KMS-11 (cell line): ENCODE data around the gene CEND1.

Source experiments
- H2AFZ ChIP-seq: fragments of 200-600 bp; sonication (generic); 2 replicates; pipeline ENCODE4 v1.6.1; 2016; ENCODE audit warnings: antibody characterized with exemption, mixed run types, low read depth
- H3K27ac ChIP-seq: fragments of 200-600 bp; sonication (generic); 2 replicates; pipeline ENCODE4 v1.6.1; 2016; ENCODE audit warnings: mild to moderate bottlenecking, mixed run types
- H3K27me3 ChIP-seq: fragments of 200-600 bp; sonication (generic); 2 replicates; pipeline ENCODE4 v1.6.1; 2017; ENCODE audit warnings: mild to moderate bottlenecking, low read depth, mixed run types, moderate library complexity; ENCODE audit not compliant: insufficient read depth
- H3K36me3 ChIP-seq: fragments of 200-600 bp; sonication (generic); 2 replicates; pipeline ENCODE4 v1.6.1; 2017; ENCODE audit warnings: mild to moderate bottlenecking, mixed run types; ENCODE audit not compliant: insufficient read depth
- H3K4me1 ChIP-seq: fragments of 200-600 bp; sonication (generic); 2 replicates; pipeline ENCODE4 v1.6.1; 2016; ENCODE audit warnings: mild to moderate bottlenecking, low read depth, mixed run types; ENCODE audit not compliant: poor library complexity, severe bottlenecking
- H3K4me2 ChIP-seq: fragments of 200-600 bp; sonication (generic); 2 replicates; pipeline ENCODE4 v1.7.0; 2016; ENCODE audit warnings: mild to moderate bottlenecking, mixed run types
- H3K4me3 ChIP-seq: fragments of 200-600 bp; sonication (generic); IDR thresholded peaks from 2 replicates; pipeline ENCODE4 v1.6.1; 2017; ENCODE audit warnings: low read depth, low read length, mixed read lengths; ENCODE audit not compliant: insufficient read depth
- H3K79me2 ChIP-seq: fragments of 200-600 bp; sonication (generic); 2 replicates; pipeline ENCODE4 v1.6.1; 2016; ENCODE audit warnings: low read depth, mixed run types; ENCODE audit not compliant: insufficient read depth
- H3K9ac ChIP-seq: fragments of 200-600 bp; sonication (generic); 2 replicates; pipeline ENCODE4 v1.6.1; 2016; ENCODE audit warnings: mild to moderate bottlenecking, mixed run types
- H4K20me1 ChIP-seq: fragments of 200-600 bp; sonication (generic); 2 replicates; pipeline ENCODE4 v1.6.1; 2016; ENCODE audit warnings: mild to moderate bottlenecking, mixed run types; ENCODE audit not compliant: insufficient read depth
- CTCF ChIP-seq: fragments of 200-600 bp; sonication (generic); conservative IDR thresholded peaks from 2 replicates; pipeline ENCODE4 v1.6.1; 2017; ENCODE audit warnings: low read depth, mild to moderate bottlenecking, antibody characterized with exemption, low read length, moderate library complexity, mixed read lengths

CEND1 gene

DNA sequence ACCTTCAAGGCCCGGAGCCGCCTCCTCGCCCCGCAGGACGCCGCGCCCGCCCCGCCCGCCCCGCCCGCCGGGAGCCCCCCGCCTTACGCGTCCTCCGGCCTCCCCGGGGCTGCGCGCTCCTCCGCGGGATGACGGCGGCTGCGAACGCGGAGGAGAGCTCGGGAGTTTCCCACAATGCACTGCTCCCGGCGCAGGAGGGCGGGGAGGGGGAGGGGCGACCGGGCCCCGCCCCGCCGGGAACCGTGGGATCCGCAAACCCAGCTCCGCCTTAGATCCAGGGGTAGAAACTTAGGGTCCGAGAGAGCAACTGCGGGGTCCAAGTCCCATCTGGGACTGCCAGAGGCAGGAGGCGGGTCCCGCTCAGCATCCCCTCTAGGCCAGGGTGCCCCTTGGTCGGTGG lies at the start of gene CEND1:
Gene CEND1 (minus strand): TSS at position 148 of the 400 bp plus-strand sequence. CDS start 1,514 bp downstream, outside the sequence.
- no peak within 1 kb of the TSS; the same call in 1 of the 2 replicates for H3K27ac ChIP-seq

DNA sequence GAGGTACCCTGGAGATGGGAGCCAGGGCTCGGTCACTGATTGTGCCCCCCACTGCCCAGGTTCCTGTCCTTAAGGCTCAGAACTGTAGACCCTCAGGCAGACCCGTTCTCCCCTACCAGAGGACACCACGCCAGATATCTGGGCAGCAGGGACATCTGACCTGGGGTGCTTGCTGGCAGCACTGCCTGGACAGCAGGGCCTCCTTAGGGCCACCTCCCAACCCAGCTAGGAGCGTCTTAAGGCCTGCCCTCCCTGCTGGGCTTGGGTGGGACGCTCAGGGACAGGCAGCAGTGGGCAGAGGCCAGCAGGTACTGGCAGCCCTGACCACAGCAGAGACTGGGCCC lies 49.4 kb upstream of the CEND1 start:
- Histone ChIP-seq H3K27me3 (no peaks in the 10 kb centered on the region), H2AFZ (no peak overlapping the region), H3K9ac (no peak overlapping the region), H3K27ac (no peak overlapping the region), H3K4me2 (no peak overlapping the region), H3K36me3 (no peaks in the 10 kb centered on the region), H4K20me1 (0 out of 2 replicates have a peak, but pooled peaks cover 6% of the 10 kb centered on the region), H3K4me1 (peaks cover 15% of the 10 kb centered on the region), H3K79me2 (peaks cover 17% of the 10 kb centered on the region), H3K4me3 (no peak overlapping the region)
- no peak for TF ChIP-seq CTCF

More for the DNA sequence above, at the start of gene CEND1:
- no peaks in the 10 kb centered on the region for H3K36me3 ChIP-seq
- no peaks in the 10 kb centered on the region for H4K20me1 ChIP-seq
- peak within 1 kb of the TSS; percentile 32; the same call in 1 of the 2 replicates for H3K9ac ChIP-seq
- no peak for TF ChIP-seq CTCF
- no peaks in the 10 kb centered on the region for H3K79me2 ChIP-seq
- no peak within 1 kb of the TSS for H2AFZ ChIP-seq
- H3K4me3 ChIP-seq = no peak within 1 kb of the TSS
- no peaks in the 10 kb centered on the region for H3K27me3 ChIP-seq
- H3K4me1 ChIP-seq = peaks cover 12% of the 10 kb centered on the region
- H3K4me2 ChIP-seq = peak within 1 kb of the TSS; percentile 84; the same call in 1 of the 2 replicates

GRCh38 chr11:838441-839279 lies 48.8 kb upstream of the CEND1 start:
- no peaks in the 10 kb centered on the region for H3K36me3 ChIP-seq
- no peak overlapping the region for H3K4me2 ChIP-seq
- peaks cover 14% of the 10 kb centered on the region for H3K4me1 ChIP-seq
- no peaks in the 10 kb centered on the region for H3K27me3 ChIP-seq
- TF ChIP-seq CTCF = no peak
- H2AFZ ChIP-seq = no peak overlapping the region
- H3K27ac ChIP-seq = no peak overlapping the region
- no peak overlapping the region for H3K9ac ChIP-seq
- H4K20me1 ChIP-seq = 0 out of 2 replicates have a peak, but pooled peaks cover 6% of the 10 kb centered on the region
- peaks cover 17% of the 10 kb centered on the region for H3K79me2 ChIP-seq
- no peak overlapping the region for H3K4me3 ChIP-seq

GRCh38 chr11:837990-838307 lies 48.1 kb upstream of the CEND1 start:
- TF ChIP-seq CTCF = no peak
- Histone ChIP-seq H3K36me3 (no peaks in the 10 kb centered on the region), H4K20me1 (0 out of 2 replicates have a peak, but pooled peaks cover 6% of the 10 kb centered on the region), H3K79me2 (peaks cover 17% of the 10 kb centered on the region), H3K9ac (no peak overlapping the region), H3K4me3 (no peak overlapping the region), H2AFZ (no peak overlapping the region), H3K27me3 (no peaks in the 10 kb centered on the region), H3K4me1 (peaks cover 14% of the 10 kb centered on the region), H3K27ac (no peak overlapping the region), H3K4me2 (no peak overlapping the region)
